T-helper 22 cell (primary cell): ENCODE measurements around the gene CDH4.
"Not testable (repeated sequence)": the region's sequence is repeated elsewhere in the genome, so short reads cannot be mapped to it uniquely, and the experiment has no call there.

Experiments
- DNase-seq: peaks from one replicate; pipeline ENCODE4 v3.0.0-alpha.2; 2020; ENCODE audit warnings: low read depth

The CDH4 gene

GRCh38 chr20:61253640-61254511 is 1.8 kb downstream of the CDH4 start:
- no peak for DNase-seq

- no peak for DNase-seq
Observed at GRCh38 chr20:61254881-61255626, 3.0 kb downstream of the CDH4 start.

- no peak for DNase-seq
Observed at GRCh38 chr20:61256365-61256764, 4.3 kb downstream of the CDH4 start.

DNA sequence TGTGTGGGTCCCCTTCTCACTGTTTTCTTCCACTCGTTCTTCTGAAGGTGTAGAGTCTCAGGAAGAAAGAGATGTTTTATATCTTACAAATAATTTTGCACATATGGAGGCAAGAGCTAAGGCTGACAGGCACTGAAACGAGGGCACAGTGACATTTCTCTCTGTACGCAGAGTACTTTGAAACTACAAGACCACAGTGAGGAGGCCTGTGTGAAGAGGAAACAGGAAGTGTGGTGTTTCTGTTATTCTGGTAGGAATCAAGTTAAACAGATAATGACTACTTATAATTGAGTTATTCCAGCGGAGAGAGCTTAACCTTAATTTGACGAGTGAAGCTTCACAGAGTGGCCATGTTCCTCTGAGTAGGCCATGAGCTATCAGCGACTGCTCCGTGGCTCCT is 4.8 kb downstream of the CDH4 start:
- no peak for DNase-seq

- DNase-seq, result no peak
Observed at GRCh38 chr20:61257611-61258010, 5.5 kb downstream of the CDH4 start.

DNA sequence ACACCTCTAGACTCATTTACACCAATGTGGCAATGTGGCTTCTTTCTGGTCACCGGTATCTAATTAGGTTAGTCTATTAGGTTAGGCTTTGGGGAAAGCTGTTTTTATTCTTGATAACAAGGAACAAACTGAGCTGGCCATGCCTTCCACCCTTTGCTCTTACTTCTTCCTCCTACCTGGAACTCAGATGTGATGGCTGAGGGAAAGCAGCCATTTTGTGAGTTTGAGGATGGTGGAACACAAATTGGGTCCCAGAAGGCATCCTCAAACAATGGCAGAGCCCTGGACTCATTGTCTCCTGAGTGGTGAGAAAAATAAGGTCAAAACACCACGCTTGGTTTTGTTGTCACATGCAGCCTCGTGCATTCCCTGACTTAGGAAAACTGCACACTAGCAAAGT is 7.7 kb downstream of the CDH4 start:
- no peak for DNase-seq

DNA sequence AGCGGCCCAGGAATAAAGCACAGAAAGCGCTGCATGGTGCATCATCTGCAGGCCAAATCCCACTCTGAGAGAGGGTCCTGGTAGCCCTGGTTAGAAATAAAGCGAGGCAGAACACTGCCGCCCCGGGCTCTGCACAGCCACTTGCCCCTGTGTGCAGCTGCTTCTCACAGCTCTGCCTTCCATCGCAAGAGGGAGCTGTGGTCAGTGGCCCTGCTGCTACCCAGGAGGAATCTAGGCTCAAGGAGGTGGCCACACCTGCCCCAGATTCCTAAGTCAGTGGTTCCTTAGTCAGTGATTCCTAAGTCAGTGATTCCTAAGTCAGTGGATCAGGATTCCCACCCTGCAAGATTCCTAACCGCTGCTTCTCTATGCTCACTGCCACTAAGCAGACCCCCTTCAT is 8.8 kb downstream of the CDH4 start:
- no peak for DNase-seq

GRCh38 chr20:61262036-61262435 is 10.0 kb downstream of the CDH4 start:
- no peak for DNase-seq

DNA sequence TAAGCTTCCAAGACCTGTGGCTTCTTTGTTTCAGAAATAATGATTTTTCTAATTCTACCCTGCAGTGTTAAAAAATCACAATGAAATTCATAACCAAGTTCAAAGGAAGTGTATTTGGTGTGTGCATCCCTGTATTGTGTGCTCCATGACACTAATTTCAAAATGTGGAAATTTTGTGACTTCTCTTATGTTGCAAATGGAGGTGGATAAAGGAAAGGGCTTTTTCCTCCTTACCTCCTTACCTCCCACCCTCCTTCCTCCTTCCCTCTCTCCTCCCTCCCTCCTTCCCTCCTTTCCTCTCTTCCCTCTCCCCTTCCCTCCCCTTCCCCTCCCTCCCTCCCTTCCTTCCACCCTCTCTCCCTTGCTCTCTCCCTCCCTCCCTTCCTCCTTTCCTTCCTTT is 10.5 kb downstream of the CDH4 start:
- DNase-seq, result no peak

GRCh38 chr20:61263084-61263695 is 11.1 kb downstream of the CDH4 start:
- no peak for DNase-seq

- no peak for DNase-seq
Observed at GRCh38 chr20:61263938-61264337, 11.9 kb downstream of the CDH4 start.

DNA sequence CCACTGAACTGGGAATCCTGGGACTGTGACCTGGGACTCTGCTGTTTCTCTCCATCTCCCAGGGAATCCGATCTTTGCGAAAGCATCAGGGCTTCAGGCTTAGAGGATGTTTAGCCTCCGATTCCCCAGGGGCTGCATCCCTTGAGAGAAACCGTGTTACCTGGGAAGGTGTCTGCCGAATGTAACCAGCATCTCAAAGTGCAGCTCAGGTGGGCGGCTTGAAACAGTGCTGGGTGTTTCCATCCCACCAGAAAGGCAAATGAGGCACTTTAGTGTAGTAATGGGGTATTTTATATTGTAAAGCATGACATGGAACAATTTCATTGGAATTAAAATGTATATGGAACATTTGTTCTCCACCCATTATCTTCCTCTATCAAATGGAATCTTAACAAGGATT is 15.2 kb downstream of the CDH4 start:
- no peak for DNase-seq

DNA sequence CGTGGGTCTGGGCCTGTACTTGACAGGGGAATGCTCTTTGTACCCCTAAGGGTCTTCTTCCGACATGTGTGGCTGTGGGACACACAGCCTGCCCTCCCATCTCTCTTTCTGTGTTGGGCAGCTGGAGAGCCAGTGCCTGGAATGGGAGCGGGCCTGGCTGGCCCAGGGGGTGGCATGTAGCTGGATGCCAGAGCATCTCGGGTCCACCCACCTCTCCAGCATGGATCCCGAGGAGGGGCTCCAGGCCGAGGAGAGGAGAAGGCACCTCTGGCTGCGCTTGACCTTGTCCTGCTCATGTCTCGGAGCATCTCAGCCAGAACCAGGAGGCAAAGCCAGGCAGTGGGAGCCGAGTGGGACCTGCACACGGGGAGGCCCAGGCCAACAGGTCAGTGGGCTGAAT is 16.0 kb downstream of the CDH4 start:
- no peak for DNase-seq

DNA sequence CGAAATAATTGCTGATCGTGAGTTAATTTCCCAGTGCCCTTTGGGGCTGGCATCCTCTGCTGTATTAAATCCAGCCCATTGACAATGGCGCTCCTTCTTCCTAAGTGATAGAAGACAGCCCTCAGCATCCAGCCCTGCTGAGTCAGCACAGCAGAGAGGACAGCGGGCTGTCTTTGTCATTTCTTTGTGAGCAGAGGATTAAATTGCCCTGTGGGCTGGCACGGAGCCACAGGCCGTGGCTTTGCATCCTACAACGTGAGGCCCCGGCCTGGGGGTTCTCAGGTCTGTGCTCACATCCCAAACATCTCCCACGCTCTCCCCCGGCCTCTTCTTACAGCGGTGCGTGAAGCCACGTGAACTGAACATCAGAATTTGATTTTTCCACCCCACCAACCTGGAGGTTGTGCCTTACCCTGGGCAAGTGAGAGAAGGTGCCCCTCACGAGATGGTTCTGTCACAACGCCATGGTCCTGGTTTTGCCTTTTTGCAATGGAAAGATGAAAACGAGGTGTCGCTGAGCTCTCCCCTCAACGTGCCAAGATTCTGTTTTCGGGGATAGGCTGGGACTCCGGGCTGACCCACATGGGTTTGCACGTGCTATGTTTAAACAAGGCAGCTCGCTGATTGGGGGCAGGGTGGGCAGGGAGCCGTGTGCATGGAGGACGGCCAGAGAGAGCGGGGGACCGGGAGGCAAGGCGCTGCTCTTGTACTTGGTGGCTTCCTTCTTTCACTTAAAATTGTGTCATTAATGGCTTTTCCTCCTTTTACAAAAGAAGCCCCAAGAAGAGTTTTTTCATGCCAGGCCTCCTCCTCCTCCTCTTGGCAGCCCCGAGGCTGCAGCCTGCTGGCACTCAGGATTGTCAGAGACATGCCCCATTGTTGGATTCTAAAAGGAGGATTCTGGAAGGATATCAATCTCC is 19.5 kb downstream of the CDH4 start:
- no peak for DNase-seq

DNA sequence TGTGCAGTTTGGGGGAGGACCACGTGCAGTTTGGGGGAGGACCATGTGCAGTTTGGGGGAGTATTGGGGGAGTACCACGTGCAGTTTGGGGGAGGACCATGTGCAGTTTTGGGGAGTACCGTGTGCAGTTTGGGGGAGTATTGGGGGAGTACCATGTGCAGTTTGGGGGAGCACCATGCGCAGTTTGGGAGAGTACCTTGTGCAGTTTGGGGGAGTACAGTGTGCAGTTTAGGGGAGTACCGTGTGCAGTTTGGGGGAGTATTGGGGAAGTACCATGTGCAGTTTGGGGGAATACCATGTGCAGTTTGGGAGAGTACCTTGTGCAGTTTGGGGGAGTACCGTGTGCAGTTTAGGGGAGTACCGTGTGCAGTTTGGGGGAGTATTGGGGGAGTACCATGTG is 21.0 kb downstream of the CDH4 start:
- not testable (repeated sequence) for DNase-seq

DNA sequence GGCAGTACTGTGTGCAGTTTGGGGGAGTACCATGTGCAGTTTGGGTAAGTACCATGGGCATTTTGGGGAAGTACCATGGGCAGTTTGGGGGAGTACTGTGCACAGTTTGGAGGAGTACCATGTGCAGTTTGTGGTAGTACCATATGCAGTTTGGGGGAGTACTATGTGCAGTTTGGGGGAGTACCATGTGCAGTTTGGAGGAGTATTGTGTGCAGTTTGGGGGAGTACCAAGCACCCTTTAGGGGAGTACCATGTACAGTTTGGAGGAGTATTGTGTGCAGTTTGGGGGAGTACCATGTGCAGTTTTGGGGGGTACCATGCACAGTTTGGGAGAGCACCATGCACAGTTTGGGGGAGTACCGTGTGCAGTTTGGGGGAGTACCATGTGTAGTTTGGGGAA is 21.6 kb downstream of the CDH4 start:
- DNase-seq, result not testable (repeated sequence)

DNA sequence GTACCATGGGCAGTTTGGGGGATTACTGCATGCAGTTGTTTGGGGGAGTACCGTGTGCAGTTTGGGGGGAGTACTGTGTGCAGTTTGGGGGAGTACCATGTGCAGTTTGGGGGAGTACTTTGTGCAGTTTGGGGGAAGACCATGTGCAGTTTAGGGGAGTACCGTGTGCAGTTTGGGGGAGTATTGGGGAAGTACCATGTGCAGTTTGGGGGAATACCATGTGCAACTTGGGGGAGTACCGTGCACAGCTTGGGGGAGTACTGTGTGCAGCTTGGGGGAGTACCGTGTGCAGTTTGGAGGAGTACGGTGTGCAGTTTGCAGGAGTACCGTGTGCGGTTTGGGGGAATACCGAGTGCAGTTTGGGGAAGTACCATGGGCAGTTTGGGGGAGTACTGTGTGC is 22.3 kb downstream of the CDH4 start:
- DNase-seq, result no peak

DNA sequence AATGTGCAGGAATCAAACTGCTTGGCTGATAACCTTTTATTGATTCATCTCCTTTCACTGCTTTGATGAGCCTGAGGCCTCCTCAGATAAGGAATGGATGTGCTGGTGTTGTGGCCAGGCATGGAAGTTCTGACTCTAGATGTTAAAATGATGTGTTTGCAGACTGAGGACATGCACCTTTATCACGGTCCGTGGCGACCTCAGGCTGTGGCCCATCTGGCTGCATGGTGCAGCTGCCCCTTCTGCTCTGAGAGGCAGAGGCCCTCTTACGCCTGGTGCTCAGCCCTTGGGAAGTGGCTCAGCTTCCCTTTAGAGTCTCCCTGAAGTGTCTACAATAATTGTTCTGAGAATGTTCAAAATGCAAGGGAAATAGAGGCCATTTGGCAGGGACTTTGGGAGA is 26.2 kb downstream of the CDH4 start:
- DNase-seq, result no peak

DNA sequence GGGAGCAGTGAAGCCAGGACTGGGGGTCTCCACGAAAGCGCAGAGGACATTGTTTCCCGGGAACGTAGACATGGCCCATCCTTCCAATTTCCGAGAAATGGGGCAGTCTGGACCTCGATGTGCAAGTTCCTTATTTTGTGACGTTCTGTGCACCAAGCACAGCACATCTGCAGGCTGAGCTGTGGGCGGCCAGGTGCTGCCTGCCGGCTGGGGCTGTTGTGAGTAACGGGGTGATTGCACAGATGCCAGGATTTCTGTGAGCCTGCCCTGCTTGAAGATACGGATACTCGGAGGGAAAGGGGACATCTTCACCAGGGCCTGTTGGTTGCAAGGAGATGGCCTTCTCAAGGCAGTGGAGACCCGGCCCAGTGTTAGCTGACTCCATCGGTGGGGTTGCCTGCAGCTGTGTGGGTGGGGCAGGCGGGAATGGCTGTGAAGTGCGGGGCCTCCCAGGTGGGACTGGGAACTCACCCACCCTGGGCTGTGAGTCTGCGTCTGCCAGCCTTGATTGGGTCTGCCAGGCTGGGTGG is 27.6 kb downstream of the CDH4 start:
- DNase-seq, result no peak

DNA sequence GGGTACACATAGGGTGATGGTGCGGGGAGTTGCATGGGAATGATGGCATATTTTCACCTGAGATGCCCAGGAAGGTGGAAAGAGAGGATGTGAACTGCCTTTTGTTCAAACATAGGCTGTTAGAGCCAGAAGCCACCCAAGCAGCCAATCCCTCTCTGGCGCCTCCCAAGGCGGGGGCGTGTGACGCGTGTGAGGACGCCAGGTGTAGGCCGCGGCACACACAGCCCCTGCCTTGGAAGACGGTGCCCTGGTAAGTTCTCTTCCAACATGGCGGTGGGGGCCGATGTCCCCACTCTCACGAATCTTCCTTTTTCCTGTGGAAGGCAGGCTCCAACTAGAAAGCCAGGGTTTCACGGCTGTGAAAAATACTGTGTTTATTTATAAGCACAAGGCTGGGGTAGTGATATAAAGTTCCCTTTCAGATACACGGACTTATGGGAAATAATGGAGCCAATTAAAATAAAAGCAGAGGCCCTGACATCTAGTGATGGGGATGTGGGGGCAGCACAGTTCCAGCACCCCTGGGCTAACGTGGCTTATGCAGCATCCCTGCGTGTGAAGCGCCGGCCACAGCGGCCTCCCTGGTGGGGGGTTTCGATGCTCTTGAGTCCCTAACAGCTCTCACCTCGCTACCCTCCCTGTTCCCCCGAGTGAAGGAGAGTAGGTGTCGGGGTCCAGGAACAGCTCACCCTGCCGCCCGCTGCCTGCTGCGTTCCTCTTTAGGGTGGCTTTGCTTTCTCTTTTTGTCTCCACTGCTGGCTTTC is 28.3 kb downstream of the CDH4 start:
- DNase-seq, result no peak

DNA sequence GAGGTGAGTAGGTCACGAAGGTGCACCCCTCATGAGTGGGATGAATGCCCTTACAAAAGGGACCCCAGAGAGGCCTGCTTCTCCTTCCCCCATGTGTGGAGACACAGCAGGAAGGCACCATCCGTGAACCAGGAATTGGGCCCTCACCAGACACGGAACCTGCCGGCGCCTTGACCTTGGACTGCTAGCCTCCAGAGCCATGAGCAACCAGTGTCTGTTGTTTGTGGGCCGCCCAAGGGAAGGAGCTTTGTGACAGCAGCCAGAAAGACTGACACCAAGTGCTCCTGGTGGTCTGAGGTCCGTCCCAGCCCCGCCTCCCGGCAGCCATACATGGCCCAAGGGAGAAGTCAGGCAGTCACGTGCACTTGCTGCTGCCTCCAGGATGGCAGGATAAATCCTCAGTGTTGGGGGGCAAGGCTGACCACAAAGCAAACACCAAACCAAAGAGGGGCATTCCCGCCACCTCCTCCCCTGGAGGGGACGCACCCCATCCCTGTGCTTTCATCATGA is 29.3 kb downstream of the CDH4 start:
- no peak for DNase-seq
